Stimulated activated effector memory CD8-positive, alpha-beta T cell treated with anti-CD3 and anti-CD28 coated beads, Interleukin-12 subunit alpha, Interleukin-12 subunit beta, amount 100 ng/mL, for 72 hours (primary cell): Measurements from ENCODE around the gene VSTM4.
A peak's percentile ranks its signal among the peaks of the same experiment; 100 is the strongest.

Experiments used
- ATAC-seq: fragments of 150-1000 bp; cut with Tn5 transposase; 2 replicates; pipeline ENCODE4 v1.10.0; 2021
- DNase-seq, 2 donors: peaks; one replicate each; pipeline ENCODE4 v3.0.0; 2021 to 2022; ENCODE audit warnings: low spot score in 2 of 2
- H3K27ac Mint-ChIP-seq: one replicate; pipeline ENCODE4 v1.8.0; 2022; ENCODE audit warnings: mild to moderate bottlenecking, mixed read lengths
- H3K36me3 Mint-ChIP-seq: one replicate; pipeline ENCODE4 v1.8.0; 2022; ENCODE audit warnings: mild to moderate bottlenecking, mixed read lengths
- H3K4me1 Mint-ChIP-seq: one replicate; pipeline ENCODE4 v1.8.0; 2022; ENCODE audit warnings: mixed read lengths
- H3K4me3 Mint-ChIP-seq: one replicate; pipeline ENCODE4 v1.8.0; 2022; ENCODE audit warnings: mild to moderate bottlenecking, mixed read lengths
- H3K9me3 Mint-ChIP-seq: one replicate; pipeline ENCODE4 v1.8.0; 2022; ENCODE audit warnings: mixed read lengths

VSTM4 gene

GRCh38 chr10:49134327-49134726, 19.0 kb upstream of the VSTM4 start:
- H3K4me3 Mint-ChIP-seq, result no peak overlapping the region
- H3K9me3 Mint-ChIP-seq, result no peaks in the 10 kb centered on the region
- H3K4me1 Mint-ChIP-seq, result peaks cover 18% of the 10 kb centered on the region
- H3K27ac Mint-ChIP-seq, result no peak overlapping the region
- no peaks in the 10 kb centered on the region for H3K36me3 Mint-ChIP-seq
- DNase-seq, result no peak
- ATAC-seq, result no peak

GRCh38 chr10:49133706-49134248, 18.5 kb upstream of the VSTM4 start, which contains the start of gene FAM170B:
Gene FAM170B, minus strand, starts transcription at chr10:49134021. Its CDS starts 103 bp downstream, at chr10:49133918.
- ATAC-seq, result no peak
- Mint-ChIP-seq H3K4me3 (peak within 1 kb of the TSS; percentile 44), H3K27ac (peak within 1 kb of the TSS; percentile 72), H3K4me1 (peaks cover 18% of the 10 kb centered on the region), H3K9me3 (peaks cover 4% of the 10 kb centered on the region), H3K36me3 (no peaks in the 10 kb centered on the region)
- no peak for DNase-seq

- Mint-ChIP-seq H3K36me3 (no peaks in the 10 kb centered on the region), H3K4me3 (no peak overlapping the region), H3K4me1 (peaks cover 18% of the 10 kb centered on the region), H3K27ac (no peak overlapping the region), H3K9me3 (peaks cover 4% of the 10 kb centered on the region)
- no peak for DNase-seq
- no peak for ATAC-seq
These were observed 17.0 kb upstream of the VSTM4 start for GRCh38 chr10:49132362-49132737.

- DNase-seq (no peak), ATAC-seq (no peak)
- H3K27ac Mint-ChIP-seq, result no peak overlapping the region
- H3K36me3 Mint-ChIP-seq, result no peaks in the 10 kb centered on the region
- no peak overlapping the region for H3K4me3 Mint-ChIP-seq
- H3K9me3 Mint-ChIP-seq, result peaks cover 4% of the 10 kb centered on the region
- peaks cover 18% of the 10 kb centered on the region for H3K4me1 Mint-ChIP-seq
These were observed 16.4 kb upstream of the VSTM4 start for GRCh38 chr10:49131507-49132361.

- peaks cover 6% of the 10 kb centered on the region for H3K9me3 Mint-ChIP-seq
- no peak overlapping the region for H3K27ac Mint-ChIP-seq
- H3K36me3 Mint-ChIP-seq, result no peaks in the 10 kb centered on the region
- DNase-seq (no peak), ATAC-seq (no peak)
- peaks cover 2% of the 10 kb centered on the region for H3K4me1 Mint-ChIP-seq
- H3K4me3 Mint-ChIP-seq, result no peak overlapping the region
These were observed 14.1 kb upstream of the VSTM4 start for GRCh38 chr10:49129376-49129775.

GRCh38 chr10:49128854-49129253, 13.5 kb upstream of the VSTM4 start:
- no peak for DNase-seq
- Mint-ChIP-seq H3K9me3 (peaks cover 6% of the 10 kb centered on the region), H3K4me1 (no peaks in the 10 kb centered on the region), H3K36me3 (no peaks in the 10 kb centered on the region), H3K27ac (no peak overlapping the region), H3K4me3 (no peak overlapping the region)
- no peak for ATAC-seq

- Mint-ChIP-seq H3K9me3 (peaks cover 9% of the 10 kb centered on the region), H3K36me3 (no peaks in the 10 kb centered on the region), H3K4me1 (no peaks in the 10 kb centered on the region), H3K4me3 (no peak overlapping the region), H3K27ac (no peak overlapping the region)
- DNase-seq (no peak), ATAC-seq (no peak)
These were observed 8.9 kb upstream of the VSTM4 start for GRCh38 chr10:49123981-49124950.

GRCh38 chr10:49120911-49121310, 5.6 kb upstream of the VSTM4 start:
- ATAC-seq, result no peak
- Mint-ChIP-seq H3K27ac (no peak overlapping the region), H3K9me3 (peaks cover 6% of the 10 kb centered on the region), H3K4me1 (no peaks in the 10 kb centered on the region), H3K36me3 (no peaks in the 10 kb centered on the region), H3K4me3 (no peak overlapping the region)
- peak in 1 of 2 donors; percentile 29 for DNase-seq

GRCh38 chr10:49119746-49120145, 4.4 kb upstream of the VSTM4 start:
- Mint-ChIP-seq H3K4me3 (no peak overlapping the region), H3K27ac (no peak overlapping the region), H3K36me3 (no peaks in the 10 kb centered on the region), H3K9me3 (peaks cover 6% of the 10 kb centered on the region), H3K4me1 (no peaks in the 10 kb centered on the region)
- ATAC-seq, result no peak
- DNase-seq, result peak in 1 of 2 donors; percentile 26

GRCh38 chr10:49118430-49119074, 3.2 kb upstream of the VSTM4 start:
- ATAC-seq (no peak), DNase-seq (peak in 1 of 2 donors; percentile 32)
- peaks cover 3% of the 10 kb centered on the region for H3K9me3 Mint-ChIP-seq
- no peak overlapping the region for H3K27ac Mint-ChIP-seq
- no peaks in the 10 kb centered on the region for H3K4me1 Mint-ChIP-seq
- no peaks in the 10 kb centered on the region for H3K36me3 Mint-ChIP-seq
- no peak overlapping the region for H3K4me3 Mint-ChIP-seq

GRCh38 chr10:49117376-49118070, 2.2 kb upstream of the VSTM4 start:
- Mint-ChIP-seq H3K4me3 (no peak overlapping the region), H3K36me3 (no peaks in the 10 kb centered on the region), H3K9me3 (peaks cover 3% of the 10 kb centered on the region), H3K4me1 (no peaks in the 10 kb centered on the region), H3K27ac (no peak overlapping the region)
- ATAC-seq (no peak), DNase-seq (peak in 1 of 2 donors; percentile 34)

GRCh38 chr10:49116509-49117375, 1.4 kb upstream of the VSTM4 start:
- DNase-seq, result peak in 1 of 2 donors; percentile 44
- Mint-ChIP-seq H3K4me1 (no peaks in the 10 kb centered on the region), H3K27ac (no peak overlapping the region), H3K4me3 (no peak overlapping the region), H3K36me3 (no peaks in the 10 kb centered on the region), H3K9me3 (peaks cover 2% of the 10 kb centered on the region)
- peak; percentile 6 for ATAC-seq

- ATAC-seq, result peak; percentile 55
These were observed 630 bp upstream of the VSTM4 start for GRCh38 chr10:49115796-49116508.

More at GRCh38 chr10:49115796-49116508, 630 bp upstream of the VSTM4 start:
- no peaks in the 10 kb centered on the region for H3K4me1 Mint-ChIP-seq
- no peaks in the 10 kb centered on the region for H3K9me3 Mint-ChIP-seq
- H3K36me3 Mint-ChIP-seq, result no peaks in the 10 kb centered on the region
- peak in 1 of 2 donors; percentile 40 for DNase-seq
- no peak overlapping the region for H3K27ac Mint-ChIP-seq
- H3K4me3 Mint-ChIP-seq, result no peak overlapping the region
